K562 (cell line): ENCODE measurements around the gene BROX. TPM values are rescaled to one million over a fixed set of nuclear protein-coding genes. Genes with fewer than 3 reads are reported as not detected.

ENCODE experiments used
- CBFA2T2 ChIP-seq: fragments of 450-650 bp; conservative IDR thresholded peaks from 2 replicates; pipeline ENCODE4 v1.6.1; 2017; ENCODE audit warnings: mild to moderate bottlenecking
- CHCHD3 ChIP-seq: fragments of 250-450 bp; sonication (Bioruptor Pico); IDR thresholded peaks from 2 replicates; pipeline ENCODE4 v2.1.2; 2022; ENCODE audit warnings: mild to moderate bottlenecking
- DIDO1 ChIP-seq: fragments of 450-650 bp; IDR thresholded peaks from 2 replicates; pipeline ENCODE4 v1.6.1; 2016; ENCODE audit warnings: low read depth, missing biosample characterization, missing genetic modification characterization
- FOS ChIP-seq: IDR thresholded peaks from 3 replicates; pipeline ENCODE4 v1.6.1; 2011; ENCODE audit not compliant: insufficient read length; ENCODE audit errors: extremely low read depth
- FOXK2 ChIP-seq, 2 experiments: fragments of 450-650 bp; IDR thresholded peaks in 1 of 2; conservative IDR thresholded peaks in 1 of 2; 2 replicates each; pipeline ENCODE4 v1.6.1; 2016; ENCODE audit warnings: low read depth in 2 of 2, mild to moderate bottlenecking in 1 of 2
- MIER1 ChIP-seq: fragments of 450-650 bp; IDR thresholded peaks from 2 replicates; pipeline ENCODE4 v1.6.1; 2016; ENCODE audit warnings: antibody characterized with exemption, mild to moderate bottlenecking, low read depth
- NONO ChIP-seq, 2 experiments: fragments of 200-400 bp in 1 of 2; fragments of 450-650 bp in 1 of 2; formaldehyde crosslinking in 1 of 2; IDR thresholded peaks; 2 replicates each; pipeline ENCODE4 v1.6.1; 2017; ENCODE audit warnings: low read depth in 2 of 2, mild to moderate bottlenecking in 2 of 2, moderate library complexity in 2 of 2, low read length in 1 of 2
- PHB2 ChIP-seq: fragments of 450-650 bp; IDR thresholded peaks from 2 replicates; pipeline ENCODE4 v1.6.1; 2017; ENCODE audit warnings: low read depth
- SIX5 ChIP-seq, 2 experiments: IDR thresholded peaks; 2 replicates each; pipeline ENCODE4 v1.6.1; 2011; ENCODE audit warnings: low read length in 2 of 2, borderline replicate concordance in 1 of 2, low read depth in 1 of 2, mild to moderate bottlenecking in 1 of 2, moderate library complexity in 1 of 2; ENCODE audit not compliant: insufficient read depth in 1 of 2
- SLC30A9 ChIP-seq: fragments of 250-450 bp; sonication (Bioruptor Pico); IDR thresholded peaks from 2 replicates; pipeline ENCODE4 v1.8.0; 2022; ENCODE audit warnings: mild to moderate bottlenecking, moderate library complexity
- SRSF9 ChIP-seq: fragments of 200-400 bp; formaldehyde crosslinking; IDR thresholded peaks from 2 replicates; pipeline ENCODE4 v1.6.1; 2017; ENCODE audit warnings: low read depth, low read length, borderline replicate concordance
- ZBED1 ChIP-seq: IDR thresholded peaks from 2 replicates; pipeline ENCODE4 v1.6.1; 2014
- ZBTB1 ChIP-seq: sonication (generic); formaldehyde crosslinking; IDR thresholded peaks from 2 replicates; pipeline ENCODE4 v1.8.1; 2023; ENCODE audit warnings: missing genetic modification reagents, low read depth, mild to moderate bottlenecking, borderline replicate concordance
- ZNF384 ChIP-seq: IDR thresholded peaks from 2 replicates; pipeline ENCODE4 v1.6.1; 2012; ENCODE audit warnings: low read depth, low read length, improper control_type of control experiment
- ZNF75A ChIP-seq: fragments of 450-650 bp; formaldehyde crosslinking; IDR thresholded peaks from 2 replicates; pipeline ENCODE4 v1.4.0; 2020; ENCODE audit warnings: mild to moderate bottlenecking
- polyA plus RNA-seq, 8 experiments: library from polyadenylated mRNA; depleted of rRNA in 4 of 8; stranded (reverse) in 5 of 8; unstranded in 3 of 8; fragments of >200 nt; fragmentation: Nextera tagmentation in 2 of 8; fragmentation: Illumina TruSeq in 1 of 8; extraction: Ambion mirVana in 2 of 8; extraction: Trizol in 1 of 8; gene quantifications; 2 replicates each; pipeline versions ENCODE4 v1.2.1 to v1.2.3, GENCODE V29; 2011 to 2014; ENCODE audit warnings: inconsistent platforms in 1 of 8, missing spikeins in 1 of 8
- total RNA-seq, 7 experiments: library from RNA; depleted of rRNA in 6 of 7; stranded (reverse); fragments of >200 nt in 6 of 7; fragmentation: Illumina TruSeq in 2 of 7; extraction: Trizol in 2 of 7; gene quantifications; 2 replicates each; pipeline versions ENCODE4 v1.2.1 to v1.2.3, GENCODE V29; 2011 to 2021; ENCODE audit warnings: low replicate concordance in 1 of 7
- TF ChIP-seq, protein P1 (sequence below), 2 experiments: fragments of 200-800 bp in 1 of 2; sonication (Bioruptor generic) in 1 of 2; sonication (generic) in 1 of 2; formaldehyde crosslinking in 1 of 2; IDR thresholded peaks in 1 of 2; conservative IDR thresholded peaks in 1 of 2; 2 replicates each; pipeline versions ENCODE4 v1.5.0 to v1.6.1; 2016 to 2020; ENCODE audit warnings: missing compliant biosample characterization in 1 of 2, missing genetic modification characterization in 1 of 2, missing genetic modification reagents in 1 of 2
- TF ChIP-seq, protein P2 (sequence below), 2 experiments: fragments of 150-350 bp in 1 of 2; IDR thresholded peaks; 2 replicates each; pipeline ENCODE4 v1.6.1; 2012 to 2016; ENCODE audit warnings: low read depth in 2 of 2, low read length in 2 of 2, mild to moderate bottlenecking in 1 of 2, moderate library complexity in 1 of 2

The BROX gene
- total and polyA plus RNA-seq, 9 of the 15 experiments (the other 6 are each of a cell fraction or from before 2014, with no cell fraction given): 9.4 to 153 (median 45.1) TPM

GRCh38 chr1:222712253-222713090, at the start of gene BROX, which contains the start of gene AIDA (continued):
- TF ChIP-seq, protein P1, sequence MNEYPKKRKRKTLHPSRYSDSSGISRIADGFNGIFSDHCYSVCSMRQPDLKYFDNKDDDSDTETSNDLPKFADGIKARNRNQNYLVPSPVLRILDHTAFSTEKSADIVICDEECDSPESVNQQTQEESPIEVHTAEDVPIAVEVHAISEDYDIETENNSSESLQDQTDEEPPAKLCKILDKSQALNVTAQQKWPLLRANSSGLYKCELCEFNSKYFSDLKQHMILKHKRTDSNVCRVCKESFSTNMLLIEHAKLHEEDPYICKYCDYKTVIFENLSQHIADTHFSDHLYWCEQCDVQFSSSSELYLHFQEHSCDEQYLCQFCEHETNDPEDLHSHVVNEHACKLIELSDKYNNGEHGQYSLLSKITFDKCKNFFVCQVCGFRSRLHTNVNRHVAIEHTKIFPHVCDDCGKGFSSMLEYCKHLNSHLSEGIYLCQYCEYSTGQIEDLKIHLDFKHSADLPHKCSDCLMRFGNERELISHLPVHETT (CRISPR knock-in tag; conservative IDR thresholded peaks at IDR 0.05 in 1 of 2, IDR thresholded peaks at IDR 0.05 in 1 of 2): peak in 1 of 2 experiments; percentile 88; a peak in 2 of 4 replicates
- TF ChIP-seq ZBED1 (no peak), PHB2 (0 out of 2 replicates have a peak, but pooled peaks have one; percentile 41), MIER1 (no peak), DIDO1 (peak; percentile 97), SIX5 (IDR thresholded peaks at IDR 0.05; ENCODE audit: borderline replicate concordance in 1 of 2, insufficient read depth in 1 of 2, low read depth in 1 of 2, low read length in 2 of 2) (peak; percentile 57; a peak in 3 of 4 replicates), SRSF9 (no peak), ZNF75A (CRISPR knock-in tag) (no peak; the same call in 1 of the 2 replicates), ZBTB1 (CRISPR knock-in tag) (peak; percentile 93), FOXK2 (conservative IDR thresholded peaks at IDR 0.05 in 1 of 2, IDR thresholded peaks at IDR 0.05 in 1 of 2; ENCODE audit: low read depth in 2 of 2) (peak in 1 of 2 experiments; percentile 10; a peak in 1 of 4 replicates), FOS (no peak), CBFA2T2 (peak; percentile 96), NONO (IDR thresholded peaks at IDR 0.05; ENCODE audit: low read depth in 2 of 2, low read length in 1 of 2) (no peak), CHCHD3 (CRISPR knock-in tag) (0 out of 2 replicates have a peak, but pooled peaks have one; percentile 48), ZNF384 (no peak), SLC30A9 (CRISPR knock-in tag) (no peak)
- TF ChIP-seq, protein P2, sequence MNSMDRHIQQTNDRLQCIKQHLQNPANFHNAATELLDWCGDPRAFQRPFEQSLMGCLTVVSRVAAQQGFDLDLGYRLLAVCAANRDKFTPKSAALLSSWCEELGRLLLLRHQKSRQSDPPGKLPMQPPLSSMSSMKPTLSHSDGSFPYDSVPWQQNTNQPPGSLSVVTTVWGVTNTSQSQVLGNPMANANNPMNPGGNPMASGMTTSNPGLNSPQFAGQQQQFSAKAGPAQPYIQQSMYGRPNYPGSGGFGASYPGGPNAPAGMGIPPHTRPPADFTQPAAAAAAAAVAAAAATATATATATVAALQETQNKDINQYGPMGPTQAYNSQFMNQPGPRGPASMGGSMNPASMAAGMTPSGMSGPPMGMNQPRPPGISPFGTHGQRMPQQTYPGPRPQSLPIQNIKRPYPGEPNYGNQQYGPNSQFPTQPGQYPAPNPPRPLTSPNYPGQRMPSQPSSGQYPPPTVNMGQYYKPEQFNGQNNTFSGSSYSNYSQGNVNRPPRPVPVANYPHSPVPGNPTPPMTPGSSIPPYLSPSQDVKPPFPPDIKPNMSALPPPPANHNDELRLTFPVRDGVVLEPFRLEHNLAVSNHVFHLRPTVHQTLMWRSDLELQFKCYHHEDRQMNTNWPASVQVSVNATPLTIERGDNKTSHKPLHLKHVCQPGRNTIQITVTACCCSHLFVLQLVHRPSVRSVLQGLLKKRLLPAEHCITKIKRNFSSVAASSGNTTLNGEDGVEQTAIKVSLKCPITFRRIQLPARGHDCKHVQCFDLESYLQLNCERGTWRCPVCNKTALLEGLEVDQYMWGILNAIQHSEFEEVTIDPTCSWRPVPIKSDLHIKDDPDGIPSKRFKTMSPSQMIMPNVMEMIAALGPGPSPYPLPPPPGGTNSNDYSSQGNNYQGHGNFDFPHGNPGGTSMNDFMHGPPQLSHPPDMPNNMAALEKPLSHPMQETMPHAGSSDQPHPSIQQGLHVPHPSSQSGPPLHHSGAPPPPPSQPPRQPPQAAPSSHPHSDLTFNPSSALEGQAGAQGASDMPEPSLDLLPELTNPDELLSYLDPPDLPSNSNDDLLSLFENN (IDR thresholded peaks at IDR 0.05; ENCODE audit: low read depth in 2 of 2, low read length in 2 of 2): peak in 1 of 2 experiments; percentile 55; a peak in 1 of 4 replicates
